HCT116 (cell line): ENCODE measurements around the gene HAPLN3. TPM values are rescaled to one million over a fixed set of nuclear protein-coding genes. Genes with fewer than 3 reads are reported as not detected.

ENCODE experiments used
- ATAC-seq: fragments of 200-7000 bp; cut with Tn5 transposase; 2 replicates; pipeline ENCODE4 v1.9.1; 2020; ENCODE audit warnings: mild to moderate bottlenecking, moderate library complexity
- BruUV-seq: library from RNA; stranded (reverse); fragments of 400-500 nt; replicated peaks from 2 replicates; lab custom pipeline; 2021; lab: Mats Ljungman, UMichigan
- CTCF ChIA-PET: fragments of 300-600 bp; sonication (Branson Sonifier 250); formaldehyde crosslinking; loops from one replicate; lab custom pipeline; 2021; ENCODE audit warnings: antibody characterized with exemption; lab: Charles Lee
- POLR2A ChIA-PET: fragments of 300-600, 350-600 bp; sonication (Branson Sonifier 250); formaldehyde crosslinking; loops from one replicate; lab custom pipeline; 2021; ENCODE audit warnings: antibody characterized with exemption; lab: Charles Lee
- RAD21 ChIA-PET, 2 experiments: fragments of 300-600 bp; sonication (Branson Sonifier 250); formaldehyde crosslinking; loops; one replicate each; lab custom pipeline; 2023; ENCODE audit warnings: low total read pairs in 2 of 2; ENCODE audit not compliant: uncharacterized antibody in 2 of 2, unreplicated experiment in 2 of 2, low non-redundant PET in 1 of 2; lab: Charles Lee
- DNase-seq: peaks from one replicate; pipeline ENCODE4 v3.0.0-alpha.2; 2010; ENCODE audit warnings: low read depth, low spot score
- H2AFZ ChIP-seq: fragments of 200-600 bp; shearing (Covaris generic), sonication (generic); 2 replicates; pipeline ENCODE4 v1.6.1; 2017; ENCODE audit warnings: low read depth, mixed run types, mixed read lengths, antibody characterized with exemption, low read length; ENCODE audit not compliant: poor library complexity, severe bottlenecking
- H3K27ac ChIP-seq: 2 replicates; pipeline ENCODE4 v1.5.1; 2012; ENCODE audit warnings: low read depth, low read length
- H3K27me3 ChIP-seq: fragments of 200-600 bp; sonication (generic); 2 replicates; pipeline ENCODE4 v1.6.1; 2016; ENCODE audit warnings: mixed run types, low read length, mixed read lengths; ENCODE audit not compliant: insufficient read depth
- H3K36me3 ChIP-seq, 2 experiments: fragments of 200-500 bp in 1 of 2; fragments of 200-600 bp in 1 of 2; sonication (Bioruptor generic) in 1 of 2; sonication (generic) in 1 of 2; 2 replicates each; pipeline versions ENCODE4 v1.5.1 to v1.6.1; 2014 to 2016; ENCODE audit warnings: low read length in 2 of 2, inconsistent platforms in 1 of 2, mixed read lengths in 1 of 2, mixed run types in 1 of 2; ENCODE audit not compliant: insufficient read depth in 2 of 2, control insufficient read depth in 1 of 2
- H3K4me1 ChIP-seq, 2 experiments: fragments of 200-600 bp in 1 of 2; sonication (generic) in 1 of 2; 2 replicates each; pipeline versions ENCODE4 v1.5.1 to v1.6.1; 2012 to 2017; ENCODE audit warnings: low read length in 2 of 2, inconsistent platforms in 1 of 2, mild to moderate bottlenecking in 1 of 2, mixed read lengths in 1 of 2, mixed run types in 1 of 2, moderate library complexity in 1 of 2; ENCODE audit not compliant: insufficient read depth in 2 of 2, control insufficient read depth in 1 of 2
- H3K4me2 ChIP-seq: fragments of 200-600 bp; sonication (generic); 2 replicates; pipeline ENCODE4 v1.6.1; 2017; ENCODE audit warnings: mixed run types, low read length, mixed read lengths
- H3K4me3 ChIP-seq, 2 experiments: fragments of 200-600 bp in 1 of 2; sonication (generic) in 1 of 2; replicated peaks in 1 of 2; 2 replicates each; pipeline ENCODE4 v1.5.1; 2011 to 2016; ENCODE audit warnings: low read length in 2 of 2, control low read depth in 1 of 2, low read depth in 1 of 2, mild to moderate bottlenecking in 1 of 2, mixed read lengths in 1 of 2, mixed run types in 1 of 2
- H3K79me2 ChIP-seq: fragments of 200-600 bp; sonication (generic); 2 replicates; pipeline ENCODE4 v1.6.1; 2017; ENCODE audit warnings: mild to moderate bottlenecking, mixed run types, low read length, moderate library complexity, mixed read lengths; ENCODE audit not compliant: insufficient read depth
- H3K9ac ChIP-seq: fragments of 200-600 bp; sonication (generic); 2 replicates; pipeline ENCODE4 v1.6.1; 2016; ENCODE audit warnings: low read length, mixed read lengths
- H3K9me2 ChIP-seq: fragments of 200-600 bp; sonication (generic), shearing (Covaris generic); 2 replicates; pipeline ENCODE4 v1.6.1; 2017; ENCODE audit warnings: mixed run types, mild to moderate bottlenecking, moderate library complexity; ENCODE audit not compliant: insufficient read depth
- H3K9me3 ChIP-seq, 2 experiments: fragments of 200-500 bp in 1 of 2; fragments of 200-600 bp in 1 of 2; sonication (Bioruptor generic) in 1 of 2; sonication (generic) in 1 of 2; 2 replicates each; pipeline ENCODE4 v1.6.1; 2014 to 2017; ENCODE audit warnings: low read length in 2 of 2, mixed read lengths in 2 of 2, inconsistent platforms in 1 of 2, low read depth in 1 of 2, mild to moderate bottlenecking in 1 of 2, mixed run types in 1 of 2, moderate library complexity in 1 of 2; ENCODE audit not compliant: control insufficient read depth in 1 of 2, insufficient read depth in 1 of 2
- H4K20me1 ChIP-seq: fragments of 200-600 bp; sonication (generic), shearing (Covaris generic); 2 replicates; pipeline ENCODE4 v1.6.1; 2017; ENCODE audit warnings: mixed run types, mild to moderate bottlenecking, moderate library complexity; ENCODE audit not compliant: insufficient read depth
- ATF3 ChIP-seq: IDR thresholded peaks from 2 replicates; pipeline ENCODE4 v1.6.1; 2012
- CTCF ChIP-seq, 3 experiments: fragments of 200-600 bp in 1 of 3; sonication (generic) in 1 of 3; IDR thresholded peaks in 2 of 3; conservative IDR thresholded peaks in 1 of 3; 2 replicates each; pipeline ENCODE4 v1.5.1; 2012 to 2017; ENCODE audit warnings: low read depth in 2 of 3, low read length in 2 of 3, antibody characterized with exemption in 1 of 3, borderline replicate concordance in 1 of 3, control low read depth in 1 of 3, mild to moderate bottlenecking in 1 of 3, mixed read lengths in 1 of 3, mixed run types in 1 of 3, moderate library complexity in 1 of 3; ENCODE audit not compliant: insufficient read depth in 1 of 3
- MAX ChIP-seq: IDR thresholded peaks from 2 replicates; pipeline ENCODE4 v1.6.1; 2012
- POLR2A ChIP-seq: IDR thresholded peaks from 2 replicates; pipeline ENCODE4 v1.7.0; 2011; ENCODE audit warnings: borderline replicate concordance; ENCODE audit not compliant: insufficient read depth, insufficient read length; ENCODE audit errors: extremely low read depth
- RAD21 ChIP-seq: IDR thresholded peaks from 2 replicates; pipeline ENCODE4 v1.6.1; 2012; ENCODE audit warnings: low read depth, mild to moderate bottlenecking
- SRF ChIP-seq: IDR thresholded peaks from 2 replicates; pipeline ENCODE4 v1.6.1; 2012; ENCODE audit warnings: low read depth
- TCF7L2 ChIP-seq: IDR thresholded peaks from 2 replicates; pipeline ENCODE4 v1.7.0; 2011; ENCODE audit warnings: borderline replicate concordance, inconsistent platforms; ENCODE audit not compliant: insufficient read depth, insufficient read length; ENCODE audit errors: extremely low read depth
- intact Hi-C: fragments of 100-400 bp; cut with micrococcal nuclease; formaldehyde crosslinking; loops from 2 replicates; pipeline ENCODE4 v1.10.0; 2022
- total RNA-seq: library from RNA; stranded (reverse); gene quantifications from one replicate; pipeline ENCODE4 v1.2.1, GENCODE V29; 2021; ENCODE audit not compliant: unreplicated experiment

The HAPLN3 gene
- total RNA-seq, 1 experiment from 2014 or later = 10.9 TPM

- Histone ChIP-seq H3K4me1 (peaks cover 18 to 36% of the 10 kb centered on the region in 2 experiments), H3K79me2 (no peaks in the 10 kb centered on the region), H3K9me2 (no peaks in the 10 kb centered on the region), H2AFZ (peak overlapping the region; percentile 71), H3K4me2 (peak overlapping the region; percentile 95), H4K20me1 (no peaks in the 10 kb centered on the region), H3K4me3 (peak overlapping the region; percentile 50 to 67), H3K9me3 (no peaks in the 10 kb centered on the region), H3K27me3 (no peaks in the 10 kb centered on the region), H3K36me3 (no peaks in the 10 kb centered on the region), H3K27ac (no peak overlapping the region; the same call in 1 of the 2 replicates), H3K9ac (peak overlapping the region; percentile 57; the same call in 1 of the 2 replicates)
- no TSS peak for BruUV-seq
- intact Hi-C loops = loop anchor here (1.0 to 5.0 kb wide), 2 partner anchors 123 to 233 kb away; no protein-coding TSS in a partner anchor
- CTCF ChIA-PET = interaction anchor here (0.6 to 2.2 kb wide), 9 partner anchors 11 to 309 kb away, joined by 3 to 12 read pairs (median 5); no protein-coding TSS in a partner anchor
- RAD21 ChIA-PET = no interaction called here
- ATAC-seq (peak; percentile 77), DNase-seq (no peak)
- POLR2A ChIA-PET = interaction anchor here (1.0 kb wide), 2 partner anchors 12 to 17 kb away, joined by 3 read pairs; no protein-coding TSS in a partner anchor
- TF ChIP-seq POLR2A (no peak), CTCF (IDR thresholded peaks at IDR 0.05 in 2 of 3, conservative IDR thresholded peaks at IDR 0.05 in 1 of 3; ENCODE audit: borderline replicate concordance in 1 of 3, insufficient read depth in 1 of 3, low read depth in 2 of 3, low read length in 2 of 3) (peak; percentile 81 to 92 (median 88)), RAD21 (peak; percentile 85), ATF3 (no peak), TCF7L2 (no peak), SRF (no peak), MAX (peak; percentile 34; the same call in 1 of the 2 replicates)
These were observed 961 bp downstream of the HAPLN3 start for GRCh38 chr15:88894348-88894818.
